Neuronal stem cell (in vitro differentiated cells): ENCODE data around the gene ZBTB49.
A peak's percentile ranks its signal among the peaks of the same experiment; 100 is the strongest.

Experiments used
- DNase-seq: peaks from one replicate; pipeline ENCODE4 v3.0.0-alpha.2; 2013; ENCODE audit warnings: low spot score
- H2AFZ ChIP-seq: one replicate; pipeline ENCODE4 v1.6.1; 2013; ENCODE audit warnings: mild to moderate bottlenecking, low read length, inconsistent platforms
- H2AK5ac ChIP-seq: 2 replicates; pipeline ENCODE4 v1.6.1; 2013; ENCODE audit warnings: low read depth, mild to moderate bottlenecking, inconsistent platforms, low read length, moderate library complexity, mixed read lengths
- H2BK120ac ChIP-seq: 2 replicates; pipeline ENCODE4 v1.6.1; 2013; ENCODE audit warnings: low read depth, mild to moderate bottlenecking, inconsistent platforms, low read length, moderate library complexity, mixed read lengths
- H2BK12ac ChIP-seq: one replicate; pipeline ENCODE4 v1.6.1; 2013; ENCODE audit warnings: low read length, inconsistent platforms
- H2BK15ac ChIP-seq: 2 replicates; pipeline ENCODE4 v1.6.1; 2013; ENCODE audit warnings: mild to moderate bottlenecking, low read length, inconsistent platforms, mixed read lengths
- H2BK5ac ChIP-seq: one replicate; pipeline ENCODE4 v1.6.1; 2013; ENCODE audit warnings: inconsistent platforms, mild to moderate bottlenecking, low read length, moderate library complexity
- H3K14ac ChIP-seq: one replicate; pipeline ENCODE4 v1.6.1; 2013; ENCODE audit warnings: low read length, inconsistent platforms
- H3K18ac ChIP-seq: 2 replicates; pipeline ENCODE4 v1.6.1; 2013; ENCODE audit warnings: low read length, inconsistent platforms
- H3K23ac ChIP-seq: 2 replicates; pipeline ENCODE4 v1.6.1; 2013; ENCODE audit warnings: low read depth, mild to moderate bottlenecking, mixed read lengths, low read length, inconsistent platforms; ENCODE audit not compliant: poor library complexity
- H3K27ac ChIP-seq: replicated peaks from 3 replicates; pipeline ENCODE4 v1.5.1; 2013; ENCODE audit warnings: low read length, inconsistent platforms
- H3K27me3 ChIP-seq, 3 experiments: 2 replicates each; pipeline ENCODE4 v1.6.1; 2013; ENCODE audit warnings: low read length in 3 of 3, mild to moderate bottlenecking in 2 of 3, inconsistent platforms in 1 of 3, low read depth in 1 of 3, mixed read lengths in 1 of 3, moderate library complexity in 1 of 3; ENCODE audit not compliant: control insufficient read depth in 3 of 3, insufficient read depth in 3 of 3
- H3K36me3 ChIP-seq, 2 donors: replicated peaks in 1 of 2; 2 replicates each; pipeline ENCODE4 v1.6.1; 2013; ENCODE audit warnings: low read length in 2 of 2; ENCODE audit not compliant: control insufficient read depth in 2 of 2, insufficient read depth in 2 of 2
- H3K4ac ChIP-seq: 2 replicates; pipeline ENCODE4 v1.6.1; 2013; ENCODE audit warnings: inconsistent platforms, mild to moderate bottlenecking, low read length, moderate library complexity
- H3K4me1 ChIP-seq, 2 donors: 1 replicate in 1 of 2; 2 replicates in 1 of 2; pipeline ENCODE4 v1.6.1; 2013; ENCODE audit warnings: low read length in 2 of 2, low read depth in 1 of 2; ENCODE audit not compliant: control insufficient read depth in 2 of 2, insufficient read depth in 1 of 2
- H3K4me2 ChIP-seq: one replicate; pipeline ENCODE4 v1.6.1; 2013; ENCODE audit warnings: mild to moderate bottlenecking, low read length, inconsistent platforms; ENCODE audit not compliant: insufficient read depth, poor library complexity, severe bottlenecking
- H3K4me3 ChIP-seq, 2 donors: 2 replicates each; pipeline ENCODE4 v1.5.1; 2013; ENCODE audit warnings: low read length in 2 of 2, mild to moderate bottlenecking in 2 of 2, inconsistent platforms in 1 of 2, moderate library complexity in 1 of 2
- H3K79me1 ChIP-seq: one replicate; pipeline ENCODE4 v1.6.1; 2013; ENCODE audit warnings: low read depth, mild to moderate bottlenecking, inconsistent platforms, low read length, moderate library complexity
- H3K9ac ChIP-seq: one replicate; pipeline ENCODE4 v1.6.1; 2013; ENCODE audit warnings: mild to moderate bottlenecking, low read depth, low read length, inconsistent platforms; ENCODE audit not compliant: poor library complexity
- H3K9me3 ChIP-seq, 2 donors: replicated peaks in 1 of 2; 2 replicates each; pipeline versions ENCODE3 to v1.6.1; 2013; ENCODE audit warnings: low read length in 2 of 2, mild to moderate bottlenecking in 2 of 2, inconsistent platforms in 1 of 2, low read depth in 1 of 2, mixed read lengths in 1 of 2, moderate library complexity in 1 of 2; ENCODE audit not compliant: control insufficient read depth in 2 of 2, insufficient read depth in 1 of 2
- H4K8ac ChIP-seq: one replicate; pipeline ENCODE4 v1.6.1; 2013; ENCODE audit warnings: low read depth, mild to moderate bottlenecking, inconsistent platforms, low read length, moderate library complexity
- H4K91ac ChIP-seq: one replicate; pipeline ENCODE4 v1.6.1; 2013; ENCODE audit warnings: low read length, low read depth, mild to moderate bottlenecking, inconsistent platforms; ENCODE audit not compliant: poor library complexity
- WGBS, 2 donors: extraction: QIAGEN DNeasy Blood & Tissue Kit; methylation state at CpG; one replicate each; pipeline ENCODE4 v1.1.7; 2013; ENCODE audit warnings: missing lambda C conversion rate in 2 of 2, mixed read lengths in 1 of 2; ENCODE audit not compliant: insufficient read length in 2 of 2, insufficient replicate concordance in 1 of 2; ENCODE audit errors: extremely low coverage in 2 of 2; 5-methylcytosine and 5-hydroxymethylcytosine counted together

Gene ZBTB49

GRCh38 chr4:4361883-4362282, 71.8 kb downstream of the ZBTB49 start:
- H3K18ac ChIP-seq, result no peak overlapping the region
- H2BK15ac ChIP-seq, result no peak overlapping the region
- no peak overlapping the region for H3K14ac ChIP-seq
- H3K9me3 ChIP-seq, result peaks cover 0 to 8% of the 10 kb centered on the region in 2 donors
- H3K36me3 ChIP-seq, result no peaks in the 10 kb centered on the region
- H2BK12ac ChIP-seq, result no peak overlapping the region
- no peak overlapping the region for H2BK5ac ChIP-seq
- no peak overlapping the region for H4K91ac ChIP-seq
- H3K23ac ChIP-seq, result no peak overlapping the region
- no peaks in the 10 kb centered on the region for H3K79me1 ChIP-seq
- no peak overlapping the region for H3K27ac ChIP-seq
- H2AFZ ChIP-seq, result no peak overlapping the region
- H3K27me3 ChIP-seq, result peaks cover 0 to 14% (median 0%) of the 10 kb centered on the region in 3 experiments
- H3K4me3 ChIP-seq, result no peak overlapping the region
- H3K4me1 ChIP-seq, result peaks cover 7 to 8% of the 10 kb centered on the region in 2 donors
- H2BK120ac ChIP-seq, result no peak overlapping the region
- H3K4ac ChIP-seq, result no peak overlapping the region
- no peak overlapping the region for H2AK5ac ChIP-seq
- DNase-seq, result no peak
- H3K9ac ChIP-seq, result no peak overlapping the region
- H4K8ac ChIP-seq, result no peak overlapping the region
- H3K4me2 ChIP-seq, result no peak overlapping the region
- WGBS, 2 donors, result no CpG with 5 or more reads among the region's 8 CpGs

- Histone ChIP-seq H3K18ac (peak overlapping the region; percentile 3), H2AFZ (no peak overlapping the region), H3K36me3 (no peaks in the 10 kb centered on the region), H2BK5ac (no peak overlapping the region), H3K9ac (no peak overlapping the region), H2BK12ac (no peak overlapping the region), H2BK15ac (no peak overlapping the region), H3K14ac (no peak overlapping the region), H3K23ac (no peak overlapping the region), H2BK120ac (no peak overlapping the region), H3K4me1 (peaks cover 5 to 7% of the 10 kb centered on the region in 2 donors), H4K91ac (no peak overlapping the region), H3K27ac (no peak overlapping the region), H3K4me3 (no peak overlapping the region), H3K27me3 (peaks cover 0 to 13% (median 0%) of the 10 kb centered on the region in 3 experiments), H3K4me2 (no peak overlapping the region), H4K8ac (no peak overlapping the region), H3K9me3 (peaks cover 0 to 8% of the 10 kb centered on the region in 2 donors), H2AK5ac (no peak overlapping the region), H3K4ac (no peak overlapping the region), H3K79me1 (no peaks in the 10 kb centered on the region)
- no CpG with 5 or more reads among the region's 16 CpGs for WGBS, 2 donors
- no peak for DNase-seq
Observed at GRCh38 chr4:4362991-4363697, 73.1 kb downstream of the ZBTB49 start.

GRCh38 chr4:4364061-4364460, 74.0 kb downstream of the ZBTB49 start:
- no peak overlapping the region for H2BK15ac ChIP-seq
- no peak overlapping the region for H2BK5ac ChIP-seq
- H2AK5ac ChIP-seq, result no peak overlapping the region
- no peak overlapping the region for H2AFZ ChIP-seq
- H2BK120ac ChIP-seq, result no peak overlapping the region
- H3K23ac ChIP-seq, result no peak overlapping the region
- no peak for DNase-seq
- no peak overlapping the region for H2BK12ac ChIP-seq
- H3K36me3 ChIP-seq, result no peaks in the 10 kb centered on the region
- no peak overlapping the region for H3K18ac ChIP-seq
- no peak overlapping the region for H3K4ac ChIP-seq
- peaks cover 0 to 15% (median 0%) of the 10 kb centered on the region in 3 experiments for H3K27me3 ChIP-seq
- no CpG with 5 or more reads among the region's 3 CpGs for WGBS, 2 donors
- H3K4me3 ChIP-seq, result no peak overlapping the region
- no peak overlapping the region for H4K91ac ChIP-seq
- no peak overlapping the region for H4K8ac ChIP-seq
- no peak overlapping the region for H3K14ac ChIP-seq
- peaks cover 0 to 8% of the 10 kb centered on the region in 2 donors for H3K9me3 ChIP-seq
- no peaks in the 10 kb centered on the region for H3K4me1 ChIP-seq
- no peaks in the 10 kb centered on the region for H3K79me1 ChIP-seq
- H3K9ac ChIP-seq, result no peak overlapping the region
- no peak overlapping the region for H3K4me2 ChIP-seq
- H3K27ac ChIP-seq, result no peak overlapping the region

- Histone ChIP-seq H2AK5ac (peak overlapping the region; percentile 59), H2BK120ac (no peak overlapping the region), H3K4me3 (no peak overlapping the region), H3K27ac (no peak overlapping the region), H4K8ac (no peak overlapping the region), H3K27me3 (peaks cover 0 to 17% (median 0%) of the 10 kb centered on the region in 3 experiments), H2BK5ac (no peak overlapping the region), H3K23ac (no peak overlapping the region), H3K9me3 (peaks cover 0 to 8% of the 10 kb centered on the region in 2 donors), H2BK12ac (no peak overlapping the region), H3K79me1 (no peaks in the 10 kb centered on the region), H3K4me1 (no peaks in the 10 kb centered on the region), H3K18ac (no peak overlapping the region), H3K36me3 (no peaks in the 10 kb centered on the region), H3K9ac (no peak overlapping the region), H3K4me2 (no peak overlapping the region), H2BK15ac (no peak overlapping the region), H2AFZ (no peak overlapping the region), H3K14ac (no peak overlapping the region), H3K4ac (no peak overlapping the region), H4K91ac (no peak overlapping the region)
- DNase-seq, result no peak
- no CpG with 5 or more reads among the region's 9 CpGs for WGBS, 2 donors
Observed at GRCh38 chr4:4364486-4365208, 74.6 kb downstream of the ZBTB49 start.
